ENCODE data around the gene MEGF6.
A peak's percentile ranks its signal among the peaks of the same experiment; 100 is the strongest.

Gene MEGF6

DNA sequence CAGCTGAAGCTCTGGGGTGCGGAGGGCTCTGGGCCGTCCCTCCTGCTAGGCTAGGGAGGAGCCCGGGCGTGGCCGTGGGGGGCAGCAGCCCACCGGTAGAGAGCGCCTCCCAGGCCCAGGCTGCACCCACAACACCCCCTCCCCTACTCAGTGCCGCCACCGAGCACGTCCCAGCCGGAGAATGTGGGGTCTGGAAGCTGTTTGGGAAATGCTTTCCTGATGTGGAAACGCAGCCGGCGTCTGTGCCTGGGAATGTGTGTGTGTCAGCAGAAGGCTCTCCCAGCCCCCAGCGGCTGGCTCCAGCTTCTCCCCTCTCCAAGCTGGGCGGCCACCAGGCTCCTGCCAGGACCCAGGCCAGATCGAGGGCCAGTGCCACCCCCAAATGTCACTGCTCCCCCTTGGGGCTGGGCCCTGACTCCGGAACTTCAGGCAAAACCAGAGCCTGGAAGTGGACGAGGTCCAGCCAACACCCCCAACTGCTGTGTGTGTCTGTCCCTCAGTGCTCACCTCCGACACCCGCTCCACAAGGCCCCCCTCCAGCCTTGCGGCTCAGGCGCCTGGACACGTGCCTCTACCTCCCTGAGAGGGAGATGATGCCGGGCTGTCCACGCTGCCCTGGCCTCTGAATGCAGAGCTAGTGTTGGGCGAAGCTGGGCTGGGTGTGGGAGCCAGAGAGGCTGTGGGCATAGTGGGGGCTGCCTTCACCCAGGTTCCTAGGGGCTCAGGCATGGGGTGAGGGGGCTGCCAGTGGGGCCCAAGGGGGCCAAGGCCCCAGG is 74.7 kb downstream of the MEGF6 start:
- no peak for DNase-seq (ENCODE audit: low read depth)

DNA sequence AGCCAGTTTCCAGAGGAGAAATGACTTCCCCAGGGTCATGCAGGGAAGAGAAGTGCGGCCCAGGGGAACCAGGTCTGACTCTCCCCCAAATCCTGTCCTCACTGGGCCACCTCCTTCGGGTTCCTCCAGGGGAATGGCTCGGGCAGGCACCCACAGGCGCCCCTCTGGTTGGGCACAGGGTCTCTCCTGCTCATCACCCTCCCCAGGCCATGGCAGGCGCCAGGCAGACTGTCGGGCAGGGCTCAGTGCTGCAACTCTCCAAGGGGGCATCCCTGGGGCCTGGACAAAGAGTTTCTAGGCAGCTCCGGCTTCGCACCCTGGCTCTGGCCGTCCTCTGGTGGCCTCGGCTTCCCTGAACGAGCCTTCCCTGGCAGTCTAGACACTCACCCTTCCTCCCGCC is 75.6 kb downstream of the MEGF6 start:
- DNase-seq (ENCODE audit: low read depth) = no peak

DNA sequence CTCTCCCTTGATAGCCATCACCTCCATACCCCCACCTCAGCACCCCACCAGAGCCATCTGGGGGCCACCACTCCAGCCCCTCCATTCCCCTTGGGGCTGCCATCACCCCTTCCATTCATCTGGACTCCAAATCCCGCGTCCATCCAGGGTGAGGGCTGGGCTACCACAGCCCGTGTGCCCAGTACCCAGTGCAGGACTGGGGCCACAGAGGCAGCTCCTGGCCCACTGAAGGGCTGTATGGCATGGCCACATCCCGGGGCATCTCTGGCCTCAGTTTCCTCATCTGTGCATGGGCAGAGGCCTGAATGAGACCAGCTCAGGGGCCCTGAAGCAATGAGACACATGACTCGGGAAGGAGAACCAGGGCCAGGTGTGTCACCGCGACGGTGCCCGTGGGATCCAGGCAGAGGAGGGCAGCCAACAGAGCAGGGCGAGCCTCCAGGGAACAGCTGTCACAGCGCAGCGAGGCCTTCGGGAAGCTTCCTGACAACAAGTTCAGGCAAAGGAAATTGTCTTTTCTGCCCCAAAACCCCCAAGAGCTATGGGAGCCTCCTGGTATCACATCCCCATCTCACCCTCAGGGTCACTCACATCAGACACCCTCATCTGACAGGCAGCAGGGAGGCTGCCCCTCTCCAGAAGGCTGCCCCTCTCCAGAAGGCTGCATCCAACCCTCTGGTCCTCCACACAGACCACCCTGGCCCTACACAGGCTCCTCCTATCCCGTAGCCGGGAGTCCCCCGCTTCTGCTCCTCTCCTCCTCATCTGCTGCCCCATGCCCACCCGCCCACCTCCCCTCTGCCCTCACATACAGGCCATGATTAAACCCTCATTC is 76.3 kb downstream of the MEGF6 start:
- no peak for DNase-seq (ENCODE audit: low read depth)

DNA sequence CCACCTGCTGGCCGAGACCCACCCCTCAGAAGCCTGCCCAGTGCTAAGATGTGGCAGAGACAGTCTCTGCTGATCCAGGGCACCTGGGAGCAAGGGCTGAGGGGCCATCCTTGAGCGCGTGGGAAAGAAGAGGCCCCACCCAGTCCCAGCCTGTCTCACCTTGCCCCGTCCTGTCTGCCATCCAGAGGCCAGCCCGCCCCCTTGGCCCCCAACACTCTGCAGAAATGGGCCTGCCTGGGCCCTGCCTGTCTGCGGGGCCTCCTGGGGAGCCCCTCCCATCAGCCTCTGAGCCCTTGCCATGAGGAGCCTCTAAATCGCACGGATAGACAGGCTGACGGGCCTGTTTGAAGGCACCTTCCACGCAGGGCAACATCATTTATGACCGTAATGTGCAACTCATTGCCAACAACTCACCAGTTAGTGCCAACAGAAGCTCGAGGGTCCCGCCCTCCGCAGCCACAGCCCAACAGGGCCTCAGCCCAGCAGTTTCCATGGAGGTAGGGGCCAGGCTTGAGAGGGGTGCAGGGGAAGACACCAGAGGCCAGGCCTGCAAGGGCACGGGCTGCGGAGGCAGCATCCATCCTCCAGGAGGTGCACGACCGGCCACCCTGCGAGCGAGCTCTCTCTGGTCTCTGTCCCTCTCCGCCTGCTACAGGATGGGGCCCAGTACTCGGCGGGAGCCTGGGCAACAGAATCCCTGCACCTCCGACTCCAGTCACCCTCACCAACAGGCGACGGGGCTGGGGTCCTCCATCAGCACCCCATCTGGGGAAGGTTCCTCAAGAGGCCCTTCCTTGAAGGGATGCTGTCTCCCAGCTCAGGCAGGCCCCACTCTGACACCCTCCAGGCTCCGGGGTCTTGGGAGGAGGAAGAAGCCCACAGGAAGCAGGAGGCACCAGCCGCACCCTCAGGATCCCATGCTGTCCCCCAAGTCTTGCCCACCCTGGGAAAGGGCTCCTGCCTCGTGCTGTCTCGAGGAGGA is 78.0 kb downstream of the MEGF6 start:
- no peak for DNase-seq (ENCODE audit: low read depth)

DNA sequence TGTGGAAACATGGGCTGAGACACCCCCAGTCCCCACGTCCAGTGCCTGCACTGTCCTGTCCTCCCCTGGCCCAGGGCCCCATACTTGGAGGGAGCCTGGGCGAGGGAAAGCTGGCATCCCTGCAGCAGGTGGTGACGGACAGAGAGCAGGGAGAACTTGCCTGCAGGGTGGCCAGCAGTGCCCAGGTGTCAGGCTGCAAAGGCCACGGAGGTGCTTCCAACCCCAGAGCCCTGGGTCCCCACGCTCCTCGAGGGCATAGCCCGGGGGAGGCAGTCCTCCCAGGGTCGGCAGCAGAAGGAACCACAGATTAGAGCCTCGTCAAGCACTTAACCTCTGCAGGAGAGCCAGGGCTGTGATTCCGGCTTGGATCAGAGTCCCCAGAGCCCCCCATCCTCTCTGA is 79.4 kb downstream of the MEGF6 start:
- no peak for DNase-seq (ENCODE audit: low read depth)

DNA sequence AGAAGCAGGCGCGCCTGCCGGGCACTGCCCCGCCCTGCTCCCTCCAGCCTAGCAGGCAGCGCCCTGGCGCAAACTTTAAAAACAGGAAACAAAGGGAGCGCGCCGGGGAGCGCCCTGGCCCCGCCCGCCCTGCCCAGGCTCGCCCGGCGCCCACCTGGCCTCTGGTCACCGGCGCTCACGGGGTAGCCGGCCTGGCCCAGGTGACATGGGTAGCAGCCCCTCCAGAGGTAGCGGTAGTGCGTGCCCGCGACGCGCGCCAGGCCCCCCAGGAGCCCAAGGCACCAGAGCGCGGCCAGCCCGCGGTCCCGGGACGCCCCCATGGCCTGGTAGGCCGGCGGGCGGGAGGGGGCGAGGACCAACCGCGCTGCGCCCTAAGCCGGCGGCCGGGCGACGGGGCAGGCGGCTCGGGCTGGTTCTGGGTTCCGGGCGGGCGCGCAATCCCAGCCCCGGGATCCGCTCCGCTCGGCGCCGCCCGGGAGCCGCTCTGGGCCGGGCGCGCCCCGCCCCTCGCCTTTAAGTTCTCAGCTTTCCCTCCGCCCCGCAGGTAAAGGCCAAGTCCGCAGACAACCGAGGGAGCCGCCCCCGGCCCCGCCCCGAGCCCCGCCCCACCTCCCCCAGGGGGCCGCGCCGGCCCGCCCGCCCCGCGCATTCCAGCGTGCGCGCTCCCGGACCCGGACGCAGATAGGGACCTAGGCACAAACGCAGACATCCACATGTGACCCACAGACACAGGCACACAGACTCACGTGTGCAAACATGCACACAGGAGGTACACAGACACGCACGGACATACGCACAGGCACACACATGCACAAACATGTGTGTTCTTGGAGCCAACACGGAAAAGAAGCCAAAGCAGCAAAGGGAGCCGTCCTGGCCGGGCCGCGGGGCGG is 80.1 kb downstream of the MEGF6 start:
- DNase-seq (ENCODE audit: low read depth) = peak; percentile 31

DNA sequence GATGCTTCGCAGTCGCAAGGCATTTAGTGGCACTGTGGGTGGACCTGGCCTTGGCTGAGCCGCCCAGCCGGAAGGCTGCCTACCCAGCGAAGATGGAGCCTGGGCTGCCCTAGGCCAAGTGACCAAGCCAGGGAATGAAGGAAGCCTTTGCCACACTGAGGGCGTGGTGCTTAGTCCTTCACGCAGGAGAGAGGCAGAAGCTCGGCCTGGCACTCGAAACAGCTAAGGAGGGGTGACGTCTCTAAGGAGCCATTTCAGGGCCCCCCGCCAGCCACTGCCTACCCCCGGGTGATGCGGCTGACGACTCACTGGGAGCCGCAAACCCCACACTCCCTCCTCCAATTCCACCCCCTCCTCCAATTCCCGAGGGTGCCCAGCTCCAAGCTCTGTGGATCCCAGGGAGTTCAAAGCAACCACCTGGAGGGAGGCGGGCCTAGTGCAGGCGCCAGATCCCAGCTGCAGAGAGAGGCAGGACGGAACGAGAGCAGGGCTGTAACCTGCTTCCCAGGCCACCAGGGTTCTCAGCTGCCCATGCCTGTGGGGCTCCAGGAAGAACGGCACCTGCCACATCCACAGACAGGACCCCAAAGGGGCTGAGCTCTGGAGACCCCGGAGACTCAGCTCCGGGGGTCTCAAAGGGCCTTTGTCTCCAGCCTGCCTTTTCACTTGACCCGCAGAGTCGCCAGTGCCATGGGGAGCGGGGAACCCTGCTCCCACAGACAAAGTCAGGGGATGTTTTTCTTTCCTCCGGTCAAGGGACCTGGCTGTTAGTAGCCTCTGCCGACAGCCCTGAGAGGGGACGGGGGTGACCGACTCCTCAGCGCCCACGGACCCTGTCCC is 81.0 kb downstream of the MEGF6 start:
- DNase-seq (ENCODE audit: low read depth) = no peak

DNA sequence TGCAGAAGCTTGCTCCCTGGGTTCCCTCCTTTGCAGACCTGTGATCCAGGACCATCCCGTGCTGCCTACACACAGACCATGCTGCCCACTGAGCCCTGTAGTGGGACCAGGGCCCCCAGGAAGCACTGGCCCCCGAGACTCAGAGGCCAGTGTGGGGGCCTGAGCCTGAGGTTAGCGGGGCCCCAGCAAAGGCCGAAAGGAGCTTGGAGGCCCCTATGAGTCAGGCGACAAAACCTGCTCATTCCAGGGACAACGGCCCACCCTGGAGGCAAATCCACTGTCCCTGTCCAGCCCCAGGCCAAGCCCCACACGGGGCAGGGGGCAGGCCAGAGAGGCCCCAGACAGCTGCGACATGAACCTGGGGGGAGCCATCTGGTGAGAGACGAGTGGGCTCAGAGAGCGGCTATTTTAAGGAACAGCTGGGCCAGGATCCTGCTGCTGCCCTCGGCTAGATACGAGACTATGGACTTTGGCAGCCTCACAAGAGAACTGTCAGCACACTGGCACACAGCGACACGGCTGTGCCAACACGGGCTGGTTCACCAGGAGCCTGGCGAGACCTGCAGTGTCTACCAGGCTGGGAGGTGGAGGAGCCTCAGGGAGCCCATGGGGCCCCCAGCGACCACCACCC is 82.1 kb downstream of the MEGF6 start:
- no peak for DNase-seq (ENCODE audit: low read depth)

DNA sequence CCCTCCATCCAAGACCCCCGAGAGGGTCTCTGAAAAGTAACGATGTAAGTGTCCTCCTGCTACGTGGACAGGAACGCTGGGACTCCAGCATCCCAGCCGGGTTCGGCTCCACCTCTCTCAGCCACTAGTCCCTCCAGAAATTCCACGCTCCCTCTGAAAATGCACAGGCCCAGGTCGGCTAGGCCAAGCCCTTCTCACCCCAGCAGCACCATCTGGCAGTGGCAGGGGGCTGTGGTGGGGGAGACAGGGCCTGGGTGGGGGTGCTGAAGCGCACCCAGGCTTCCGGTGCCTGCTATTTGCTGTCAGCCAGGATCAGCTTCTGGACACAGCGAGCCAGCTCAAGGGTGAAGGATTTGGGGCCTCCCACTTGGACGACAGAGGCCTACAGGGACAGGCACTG is 83.5 kb downstream of the MEGF6 start:
- no peak for DNase-seq (ENCODE audit: low read depth)

DNA sequence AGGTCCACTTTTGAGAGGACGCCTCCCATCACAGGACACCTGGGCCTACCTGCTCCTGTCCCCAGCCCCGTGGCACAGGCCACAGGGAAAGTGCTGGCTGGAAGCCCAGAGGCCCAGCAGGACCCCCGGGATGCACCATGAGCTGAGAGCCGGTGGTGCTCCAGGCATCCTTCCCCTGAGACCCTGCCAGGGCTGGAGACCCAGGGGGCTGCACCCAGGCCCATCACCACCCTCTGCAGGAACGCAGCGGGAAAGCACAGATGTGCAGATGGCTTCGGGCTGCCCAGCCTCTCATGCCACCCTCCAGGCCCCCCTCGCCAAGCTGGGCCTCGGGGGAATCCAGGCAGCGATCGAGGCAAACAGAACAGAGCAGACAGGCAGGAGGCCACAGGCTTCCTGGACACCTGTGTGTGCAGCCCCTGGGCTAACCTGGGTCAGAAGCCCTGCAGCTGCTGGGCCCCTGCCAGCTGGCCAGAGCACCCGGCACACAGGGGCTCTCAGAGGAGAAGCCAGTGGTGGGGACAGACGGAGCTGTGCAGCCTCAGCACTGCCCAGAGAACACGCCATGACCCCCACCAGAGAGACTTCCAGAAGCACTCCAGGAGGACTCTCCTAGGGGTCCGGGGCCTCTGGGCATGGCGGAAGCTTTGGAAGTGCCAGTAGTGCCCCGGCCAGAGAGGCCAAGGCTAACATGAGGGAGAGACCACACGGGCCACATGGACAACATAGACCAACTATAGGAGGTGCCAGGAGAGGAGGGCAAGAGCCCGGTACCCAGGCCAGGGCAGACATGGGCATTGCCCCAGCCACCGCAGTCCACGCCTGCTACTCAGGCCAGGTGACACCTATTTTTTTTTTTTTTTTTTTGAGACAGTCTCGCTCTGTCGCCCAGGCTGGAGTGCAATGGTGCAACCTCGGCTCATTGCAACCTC is 85.5 kb downstream of the MEGF6 start:
- no peak for DNase-seq (ENCODE audit: low read depth)

DNA sequence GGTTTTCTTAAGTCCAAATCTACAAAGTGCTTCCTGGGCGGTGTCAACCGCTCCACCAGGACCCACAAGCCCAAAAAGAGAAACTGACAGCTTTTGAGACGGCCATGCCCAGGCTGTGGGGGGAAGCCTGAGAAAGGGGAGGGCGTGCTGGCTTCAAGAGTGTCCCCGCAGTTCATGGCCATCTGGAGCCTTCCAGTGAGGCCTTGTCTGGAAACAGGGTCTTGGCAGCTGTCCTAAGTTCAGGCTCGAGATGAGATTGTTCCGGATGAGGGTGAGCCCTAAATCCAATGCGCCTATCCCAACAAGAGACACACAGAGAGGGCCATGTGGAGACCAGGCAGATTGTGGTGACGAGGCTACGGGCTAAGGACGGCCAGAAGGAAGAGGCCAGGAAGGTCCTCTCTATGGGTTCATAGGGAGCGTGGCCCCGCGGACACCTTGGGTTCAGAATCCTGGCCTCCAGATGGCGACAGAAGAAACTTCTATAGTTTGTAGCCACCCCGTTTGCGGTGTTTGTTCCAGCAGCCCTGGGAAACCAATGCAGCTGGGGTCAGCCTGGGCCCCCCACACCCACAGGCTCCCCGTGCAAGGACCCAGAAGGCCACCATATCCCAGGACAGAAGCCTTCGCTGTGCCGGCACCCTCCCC is 86.6 kb downstream of the MEGF6 start:
- no peak for DNase-seq (ENCODE audit: low read depth)

DNA sequence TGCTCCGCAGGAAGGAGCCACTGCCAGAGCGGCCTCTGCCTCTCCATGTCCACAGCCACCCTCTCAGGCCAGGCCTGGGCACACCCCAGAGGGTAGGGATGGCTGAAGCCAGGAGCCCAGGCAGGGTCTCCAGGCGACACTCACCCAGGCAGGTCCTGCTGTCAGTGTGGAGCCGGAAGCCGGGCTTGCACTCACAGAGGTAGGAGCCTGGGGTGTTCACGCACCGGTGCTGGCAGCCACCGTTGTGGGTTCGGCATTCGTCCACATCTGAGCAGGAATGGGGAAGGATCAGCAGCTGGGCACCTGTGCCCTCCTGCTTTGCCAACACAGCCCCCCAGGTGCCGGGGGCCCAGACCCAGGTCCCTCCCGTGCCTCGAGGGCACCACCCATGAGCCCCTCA is 87.3 kb downstream of the MEGF6 start:
- DNase-seq (ENCODE audit: low read depth) = no peak

DNA sequence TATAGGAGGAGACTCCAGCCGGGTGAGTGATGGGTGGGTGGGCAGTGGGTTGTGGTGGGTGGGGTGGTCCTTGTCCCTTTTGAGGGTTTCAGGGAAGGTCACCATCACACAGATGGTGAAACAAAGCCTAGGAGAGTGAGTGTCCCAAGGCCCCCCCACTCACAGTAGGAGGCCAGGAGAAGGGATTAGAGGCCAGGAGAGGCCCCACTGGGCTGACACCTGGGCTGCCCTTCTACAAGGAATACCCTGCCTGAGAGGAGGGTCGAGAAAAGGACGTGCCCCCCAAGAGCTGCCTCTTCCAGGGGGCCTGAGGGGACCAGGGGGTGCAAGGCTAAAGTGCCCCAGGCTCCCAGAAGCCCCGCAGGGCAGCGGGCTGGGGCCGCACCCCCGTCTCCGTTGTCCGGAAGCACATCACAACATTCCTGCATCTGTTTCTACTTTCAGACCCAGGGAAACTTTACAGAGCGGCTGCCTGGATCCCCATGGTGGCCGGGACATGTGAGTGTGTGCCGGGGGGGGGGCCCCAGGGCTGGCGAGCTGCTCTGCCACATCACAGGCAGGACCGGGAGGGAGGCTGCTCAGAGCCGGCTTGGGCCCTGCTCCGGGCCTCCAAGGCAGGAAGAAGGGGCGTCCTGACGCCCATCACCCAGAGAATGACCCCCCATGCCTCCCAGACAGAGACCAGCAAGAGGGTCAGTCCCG is 88.6 kb downstream of the MEGF6 start:
- no peak for DNase-seq (ENCODE audit: low read depth)

DNA sequence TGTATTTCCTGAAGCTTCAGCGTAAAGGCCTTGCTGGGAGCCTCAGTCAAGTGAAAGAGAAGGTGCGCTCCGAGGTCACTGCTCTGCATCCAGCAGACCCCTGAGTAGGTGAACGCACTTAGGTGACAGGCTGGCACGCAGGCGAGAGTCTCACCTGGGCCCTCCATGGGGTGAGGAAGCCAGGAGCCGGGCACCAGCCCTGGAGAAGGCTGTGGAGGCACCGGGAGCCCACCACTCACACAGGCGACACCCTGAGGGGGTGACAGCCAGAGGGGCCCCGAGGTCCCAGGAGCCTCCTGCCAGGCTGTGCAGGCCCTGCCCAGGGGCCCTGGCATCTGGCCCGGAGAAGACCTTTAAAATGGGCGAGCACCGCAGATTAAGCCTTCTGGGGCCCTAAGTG is 89.2 kb downstream of the MEGF6 start:
- no peak for DNase-seq (ENCODE audit: low read depth)

DNA sequence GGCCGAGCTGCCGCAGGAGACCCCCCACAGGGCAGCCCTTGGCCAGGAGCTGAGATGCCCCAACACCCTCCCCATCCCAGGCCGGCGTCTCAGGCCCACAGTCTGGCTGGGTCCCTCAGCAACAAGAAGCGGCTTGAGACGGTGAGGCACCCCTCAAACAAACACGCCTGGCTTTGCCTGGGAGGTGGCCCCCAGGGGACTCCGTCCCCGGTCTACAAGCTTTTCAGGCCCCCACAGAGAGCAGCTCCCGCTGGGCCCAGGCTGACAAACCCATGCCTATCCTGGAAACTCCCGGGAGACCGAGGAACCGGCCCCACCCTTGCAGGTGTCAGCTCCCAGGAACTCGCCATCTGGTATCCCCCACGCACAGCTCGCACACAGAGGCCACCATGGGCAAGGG is 89.9 kb downstream of the MEGF6 start:
- no peak for DNase-seq (ENCODE audit: low read depth)

DNA sequence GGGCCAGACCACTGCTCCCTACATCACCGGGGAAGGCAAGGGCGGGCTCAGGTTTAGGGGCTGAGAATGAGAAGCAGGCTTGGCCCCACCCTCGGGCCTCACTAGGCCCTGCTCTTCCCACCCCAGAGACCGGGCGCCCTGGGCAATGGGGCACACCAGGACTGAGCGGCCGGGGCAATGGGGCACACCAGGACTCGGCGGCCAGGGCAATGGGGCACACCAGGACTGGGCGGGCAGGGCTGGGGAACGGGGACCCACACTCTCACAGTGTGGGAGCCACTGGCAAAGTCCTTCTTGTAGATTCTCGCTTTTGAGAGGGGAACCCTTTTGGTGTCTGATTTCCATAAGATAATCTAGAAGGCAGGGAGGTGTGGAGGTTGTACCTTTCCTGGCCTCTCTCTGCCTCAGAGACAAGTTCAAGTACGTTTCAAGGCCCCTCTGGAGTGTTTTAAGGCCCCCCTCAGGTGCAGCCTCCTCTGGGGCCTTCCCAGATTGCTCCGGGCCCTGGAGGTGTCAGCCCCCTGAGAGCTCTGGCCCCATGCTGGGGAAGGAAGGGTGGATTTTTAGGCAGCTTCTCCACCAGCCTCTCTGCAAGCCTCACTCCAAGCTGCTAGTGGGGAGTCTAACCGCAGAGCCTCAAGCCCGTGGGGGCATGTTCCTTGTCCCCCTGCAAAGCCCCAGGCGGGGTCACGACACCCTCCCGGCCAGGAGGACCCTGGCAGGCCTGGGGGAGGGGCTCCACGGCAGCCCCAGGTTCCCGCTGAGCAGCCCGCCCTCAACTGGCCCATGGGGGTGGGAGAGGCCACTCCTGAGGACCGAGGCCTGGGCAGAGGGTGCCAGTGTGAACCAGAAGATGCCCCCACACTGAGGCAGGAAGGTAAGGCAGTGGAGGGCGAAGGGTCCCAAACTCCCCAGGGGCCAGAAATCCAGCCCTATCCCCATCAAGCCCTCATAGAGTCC is 90.6 kb downstream of the MEGF6 start:
- DNase-seq (ENCODE audit: low read depth) = no peak
